T follicular helper cell (primary cell): ENCODE data around the gene EFCAB11.

ENCODE experiments used
- DNase-seq: peaks from one replicate; pipeline ENCODE4 v3.0.0-alpha.2; 2020; ENCODE audit warnings: low read depth

The EFCAB11 gene

DNA sequence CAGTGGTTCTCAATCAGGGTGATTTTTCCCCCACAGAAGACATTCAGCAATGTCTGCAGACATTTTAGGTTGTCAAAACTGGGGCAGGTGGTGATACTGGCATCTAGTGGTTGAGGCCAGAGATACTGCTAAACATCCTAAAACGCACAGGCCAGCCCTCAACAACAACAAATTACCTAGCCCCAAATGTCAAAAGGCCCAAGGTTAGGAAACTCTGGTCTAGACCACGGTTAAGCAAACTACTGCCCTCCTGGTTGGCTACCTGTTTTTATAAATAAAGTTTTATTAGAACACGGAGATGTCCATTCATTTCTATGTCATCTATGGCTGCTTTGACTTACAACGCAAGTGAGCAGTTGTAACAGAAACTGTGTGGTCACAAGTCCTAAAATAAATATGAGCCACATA lies 186.7 kb downstream of the EFCAB11 start:
- peak; percentile 44 for DNase-seq

DNA sequence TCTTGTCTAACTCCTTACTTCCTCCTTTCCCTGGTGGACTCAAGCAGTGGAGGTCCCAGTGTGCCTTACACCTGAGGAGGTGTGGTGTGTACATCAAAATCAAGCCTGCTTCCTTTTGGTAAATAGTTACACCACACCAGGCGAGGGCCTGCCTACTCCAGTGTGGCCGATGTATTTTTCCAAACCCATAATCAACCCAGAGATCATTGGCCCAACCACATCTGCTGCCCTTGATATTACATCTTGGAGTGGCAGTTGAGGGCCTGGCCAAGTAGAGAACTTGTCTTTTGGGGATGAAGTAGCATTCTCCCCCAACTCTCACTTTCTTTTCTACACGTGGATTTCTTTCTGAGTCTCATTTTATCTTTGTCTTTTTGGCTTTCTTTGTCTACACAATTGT lies 187.4 kb downstream of the EFCAB11 start:
- DNase-seq, result no peak

DNA sequence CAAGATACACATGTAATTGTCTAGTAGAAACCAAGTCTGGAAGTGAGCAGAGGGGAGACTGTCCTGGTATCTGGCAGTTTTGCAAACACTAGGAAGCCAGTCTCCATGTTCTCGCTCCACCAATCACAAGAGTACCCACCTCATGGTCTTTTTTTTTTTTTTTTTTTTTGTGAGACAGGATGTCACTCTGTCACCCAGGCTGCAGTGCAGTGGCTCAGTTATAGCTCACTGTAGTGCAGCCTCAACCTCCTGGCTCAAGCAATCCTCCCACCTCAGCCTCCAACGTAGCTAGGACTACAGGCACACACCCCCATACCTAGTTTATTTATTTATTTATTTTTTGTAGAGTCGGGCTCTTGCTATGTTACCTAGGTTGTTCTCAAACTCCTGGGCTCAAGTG lies 189.2 kb downstream of the EFCAB11 start:
- DNase-seq, result no peak

DNA sequence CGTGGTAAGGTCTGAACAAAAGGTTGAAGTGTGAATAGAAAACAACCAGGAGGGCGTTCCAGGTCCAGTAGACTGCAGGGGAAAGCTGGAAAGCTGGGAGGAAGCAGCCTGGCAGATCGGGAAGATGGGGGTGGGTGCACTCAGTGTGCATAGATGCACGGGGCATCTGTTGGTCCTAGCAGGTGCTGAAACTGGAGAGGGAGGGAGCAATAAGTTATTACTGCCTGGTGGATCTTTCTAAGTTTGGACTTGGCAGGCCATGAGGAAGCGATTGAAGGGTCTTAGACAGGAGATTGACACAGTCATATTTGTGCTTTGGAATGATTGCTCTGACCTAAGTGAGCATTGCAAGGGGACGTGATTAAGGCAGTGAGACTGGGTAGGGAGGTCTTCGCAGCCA lies 194.4 kb downstream of the EFCAB11 start:
- DNase-seq, result no peak

DNA sequence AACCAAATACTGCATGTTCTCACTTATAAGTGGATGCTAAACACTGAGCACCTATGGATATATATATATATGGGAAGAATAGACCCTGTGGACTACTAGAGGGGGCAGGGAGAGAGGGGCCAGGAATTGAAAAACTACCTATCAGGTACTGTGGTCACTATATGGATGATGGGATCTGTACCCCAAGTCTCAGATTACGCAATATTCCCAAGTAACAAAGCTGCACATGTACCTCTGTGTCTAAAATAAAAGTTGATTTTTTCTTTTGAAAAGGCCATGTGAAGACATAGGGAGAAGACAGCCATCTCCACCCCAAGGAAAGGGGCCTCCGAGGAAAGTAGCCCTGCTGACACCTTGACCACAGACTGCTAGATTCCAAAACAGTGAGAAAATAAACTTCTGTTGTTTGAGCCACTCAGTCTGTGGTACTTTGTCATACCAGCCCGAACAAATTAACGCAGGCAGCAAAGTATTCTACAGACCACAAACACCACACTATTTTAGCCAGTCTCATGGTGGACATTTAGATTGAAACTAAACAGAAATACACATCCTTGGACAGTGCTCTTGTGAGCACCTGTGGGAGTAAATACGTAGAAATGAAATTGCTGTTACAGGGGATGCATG lies 197.1 kb downstream of the EFCAB11 start:
- DNase-seq, result no peak

DNA sequence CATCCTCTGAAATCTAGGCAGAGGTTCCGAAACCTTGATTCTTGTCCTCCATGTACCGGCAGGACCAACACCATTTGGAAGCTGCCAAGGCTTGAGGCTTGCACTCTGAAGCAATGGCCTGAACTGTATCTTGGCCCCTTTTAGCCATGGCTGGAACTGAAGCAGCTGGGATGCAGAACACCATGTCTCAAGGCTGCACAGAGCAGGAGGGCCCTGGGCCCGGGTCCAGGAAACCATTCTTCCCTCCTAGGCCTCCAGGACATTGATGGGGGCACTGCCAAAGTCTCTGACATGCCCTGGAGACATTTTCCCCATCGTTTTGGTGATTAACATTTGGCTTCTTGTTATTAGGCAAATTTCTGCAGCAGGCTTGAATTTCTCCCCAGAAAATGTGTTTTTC lies 198.7 kb downstream of the EFCAB11 start:
- DNase-seq, result no peak

DNA sequence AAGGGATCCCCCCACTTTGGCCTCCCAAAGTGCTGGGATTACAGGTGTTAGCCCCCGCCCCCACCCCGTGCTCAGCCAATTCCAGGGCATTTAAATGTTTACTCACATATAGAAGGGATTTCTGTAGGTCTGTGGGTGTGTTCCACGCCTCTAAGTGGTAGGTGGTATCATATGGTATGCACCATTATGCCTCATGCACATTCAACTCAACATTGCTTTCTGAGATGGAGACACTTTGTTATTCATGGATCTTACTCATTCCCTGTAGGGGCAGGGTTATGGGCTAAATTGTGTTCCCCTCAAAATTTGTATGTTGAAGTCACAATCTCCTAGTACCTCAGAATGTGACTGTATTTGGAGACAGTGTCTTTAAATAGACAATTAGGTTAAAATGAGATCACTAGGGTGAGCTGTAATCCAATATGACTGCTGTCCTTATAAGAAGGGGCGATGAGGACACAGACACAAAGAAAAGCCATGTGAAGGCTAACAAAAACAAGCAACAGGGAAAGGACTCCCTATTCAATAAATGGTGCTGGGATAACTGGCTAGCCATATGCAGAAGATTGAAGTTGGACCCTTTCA lies 200.6 kb downstream of the EFCAB11 start:
- DNase-seq, result no peak

DNA sequence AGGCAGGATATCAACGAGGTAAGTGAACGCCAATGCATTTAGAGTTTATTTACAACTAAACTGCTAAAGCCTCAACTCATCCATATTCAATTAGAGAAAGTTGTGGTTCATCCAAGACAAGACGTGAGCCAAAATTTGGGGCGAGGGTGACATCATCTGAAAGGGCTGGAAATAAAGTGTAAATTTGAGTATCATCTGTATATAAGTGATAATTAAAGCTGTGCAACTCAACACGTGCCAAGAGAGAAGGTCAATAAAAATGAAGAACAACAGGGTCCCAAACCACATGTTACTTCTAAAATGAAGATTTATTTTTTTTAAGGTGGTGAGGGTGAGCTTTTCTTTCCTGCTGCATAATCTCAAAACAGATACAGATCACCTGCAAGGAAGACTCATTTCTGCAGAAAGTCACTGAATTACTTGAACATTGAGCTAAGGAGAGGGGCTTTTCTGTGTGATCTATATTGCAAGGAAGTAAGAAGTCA lies 203.6 kb downstream of the EFCAB11 start:
- no peak for DNase-seq

DNA sequence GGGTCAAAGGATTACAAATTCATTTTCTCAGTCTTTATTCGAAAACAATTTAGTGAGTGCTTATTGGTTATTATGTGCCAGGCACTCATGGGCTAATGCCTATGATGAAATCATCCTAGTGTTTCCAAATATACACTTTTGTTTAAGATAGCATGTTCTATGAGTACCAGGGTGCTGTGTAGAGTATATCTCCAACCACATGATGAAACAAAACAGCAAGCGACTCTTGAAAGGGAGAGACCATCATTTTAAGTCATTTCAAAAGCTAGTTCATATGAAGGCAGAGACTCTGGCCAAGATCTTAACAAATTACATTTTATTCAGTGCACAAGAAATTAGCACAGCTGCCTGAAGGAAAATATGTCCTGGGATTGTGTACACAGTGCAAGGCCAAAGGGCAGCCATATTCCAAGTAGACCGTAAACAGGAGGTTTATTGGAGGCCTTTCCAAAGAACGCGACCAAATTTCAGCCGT lies 204.2 kb downstream of the EFCAB11 start:
- DNase-seq, result no peak

DNA sequence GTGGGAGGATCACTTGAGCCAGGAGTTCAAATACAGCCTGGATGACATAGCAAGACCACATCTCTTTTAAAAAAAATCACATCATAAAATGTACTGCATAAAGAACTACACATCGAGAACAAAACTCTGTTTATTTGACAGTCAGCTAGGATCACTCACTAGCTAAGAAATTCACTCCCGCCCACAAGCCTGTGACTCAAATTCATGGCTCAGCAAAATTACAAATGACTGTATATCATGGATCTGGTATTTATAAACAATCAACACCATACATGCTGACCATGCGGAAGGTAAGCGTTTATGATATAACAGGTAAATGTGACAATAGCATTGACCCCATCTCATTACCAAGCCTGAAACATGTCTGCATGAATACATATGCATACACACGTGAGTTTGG lies 206.5 kb downstream of the EFCAB11 start:
- no peak for DNase-seq

DNA sequence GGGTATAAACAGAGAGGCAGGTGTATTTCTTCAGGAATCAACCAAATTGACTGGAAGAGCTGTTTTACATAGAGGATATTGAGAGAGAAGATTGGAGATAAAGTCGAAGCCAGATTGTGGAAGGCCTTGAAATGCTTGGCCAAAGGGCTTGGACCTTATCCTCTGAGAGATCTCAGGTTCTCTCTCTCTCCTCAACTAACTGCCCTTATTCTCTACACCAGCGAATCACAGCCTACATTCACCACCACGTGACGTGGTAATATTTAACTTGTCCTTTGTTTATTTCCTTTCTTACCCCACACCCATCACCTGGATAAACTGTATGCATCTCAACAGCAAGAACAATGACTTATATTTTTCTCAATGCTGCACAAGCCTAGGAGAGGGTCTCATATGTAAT lies 207.4 kb downstream of the EFCAB11 start:
- no peak for DNase-seq

DNA sequence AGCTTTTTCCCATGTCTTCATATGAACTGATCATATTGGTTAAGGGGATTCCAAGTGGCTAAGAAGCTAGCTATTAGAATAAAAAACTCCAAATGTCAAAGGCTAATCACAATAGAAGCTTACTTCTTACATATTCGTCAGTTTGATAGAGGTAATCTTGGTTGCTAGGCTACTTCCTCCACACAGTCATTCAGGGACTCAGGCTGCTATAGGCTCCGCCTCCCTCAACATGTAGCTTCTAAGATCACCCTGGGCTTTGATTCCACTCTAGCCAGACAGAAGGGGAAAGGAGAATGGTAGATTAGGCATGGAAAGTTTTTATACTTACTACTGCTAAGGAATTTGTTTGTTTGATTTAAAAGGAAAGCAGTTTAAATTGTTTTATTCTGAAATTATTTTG lies 207.9 kb downstream of the EFCAB11 start:
- DNase-seq, result no peak

DNA sequence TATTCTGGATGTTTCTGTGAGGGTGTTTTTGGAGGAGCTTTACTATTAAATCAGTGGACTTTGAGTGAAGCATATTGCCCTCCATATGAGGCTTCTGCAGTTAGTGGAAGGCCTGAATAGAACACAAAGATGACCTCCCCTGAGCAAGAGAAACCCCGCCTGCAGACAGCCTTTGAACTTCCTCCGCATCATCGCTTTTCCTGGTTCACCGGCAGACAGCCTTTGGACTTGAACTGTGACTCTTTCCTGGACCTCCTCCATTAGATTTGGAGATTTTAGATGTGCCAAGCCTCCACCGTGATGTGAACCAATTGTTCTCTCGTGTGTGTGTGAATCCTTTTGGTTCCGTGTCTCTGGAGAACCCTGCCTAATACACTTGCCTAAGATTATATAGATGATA lies 208.4 kb downstream of the EFCAB11 start:
- no peak for DNase-seq
